ENCODE results near the gene POLK. TPM values are rescaled to one million over a fixed set of nuclear protein-coding genes. Genes with fewer than 3 reads are reported as not detected.
"Not testable (repeated sequence)": the region's sequence is repeated elsewhere in the genome, so short reads cannot be mapped to it uniquely, and the experiment has no call there.

The POLK gene
- total and polyA plus RNA-seq, 4 donors = 8.1 to 58.4 (median 27.2) TPM

GRCh38 chr5:75584641-75585040, 73.0 kb downstream of the POLK start:
- intact Hi-C loops (cut with DNase I) = no loop called here
- Histone ChIP-seq H3K4me1 (ENCODE audit: control insufficient read depth in 1 of 2, insufficient read depth in 2 of 2, low read length in 2 of 2) (no peaks in the 10 kb centered on the region), H3K27ac (ENCODE audit: low read depth in 1 of 2, low read length in 2 of 2) (no peak overlapping the region), H3K27me3 (ENCODE audit: control insufficient read depth in 1 of 2, insufficient read depth in 2 of 2, low read length in 1 of 2) (no peaks in the 10 kb centered on the region), H3K36me3 (ENCODE audit: control insufficient read depth in 1 of 2, insufficient read depth in 2 of 2, low read length in 1 of 2) (no peaks in the 10 kb centered on the region), H3K4me3 (ENCODE audit: low read length in 2 of 2) (no peak overlapping the region), H3K9me3 (ENCODE audit: control insufficient read depth, low read length) (no peaks in the 10 kb centered on the region)
- DNase-seq = no peak
- 87 to 92% methylated on average over 2 of the region's 2 CpGs for WGBS, 2 donors
- no peak for ATAC-seq (ENCODE audit: low FRiP score)

DNA sequence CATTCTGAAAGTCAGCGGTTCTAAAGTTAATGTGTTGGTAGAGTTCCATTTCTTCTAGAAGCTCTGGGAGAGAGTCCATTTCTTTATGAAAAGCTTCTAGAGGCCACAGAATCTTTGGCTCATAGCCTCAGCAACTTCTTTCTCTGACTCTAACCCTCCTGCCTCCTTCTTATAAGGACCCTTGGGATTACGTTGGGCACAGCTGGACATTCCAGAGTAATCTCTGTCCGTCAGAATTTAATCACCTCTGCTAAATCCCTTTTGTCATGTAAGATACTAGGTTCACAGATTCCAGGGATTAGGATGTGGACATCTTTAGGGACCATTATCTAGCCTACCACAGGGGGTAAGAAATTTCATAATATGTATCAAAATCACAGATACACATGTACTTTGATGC, 77.0 kb downstream of the POLK start:
- Histone ChIP-seq H3K27ac (ENCODE audit: low read depth in 1 of 2, low read length in 2 of 2) (no peak overlapping the region), H3K4me1 (ENCODE audit: control insufficient read depth in 1 of 2, insufficient read depth in 2 of 2, low read length in 2 of 2) (no peaks in the 10 kb centered on the region), H3K27me3 (ENCODE audit: control insufficient read depth in 1 of 2, insufficient read depth in 2 of 2, low read length in 1 of 2) (no peaks in the 10 kb centered on the region), H3K36me3 (ENCODE audit: control insufficient read depth in 1 of 2, insufficient read depth in 2 of 2, low read length in 1 of 2) (no peaks in the 10 kb centered on the region), H3K4me3 (ENCODE audit: low read length in 2 of 2) (no peak overlapping the region), H3K9me3 (ENCODE audit: control insufficient read depth, low read length) (no peaks in the 10 kb centered on the region)
- 20 to 30% methylated on average over 3 of the region's 3 CpGs for WGBS, 2 donors
- no peak for DNase-seq
- intact Hi-C loops (cut with DNase I) = no loop called here
- no peak for ATAC-seq (ENCODE audit: low FRiP score)

- peaks cover 0 to 3% of the 10 kb centered on the region in 2 donors for H3K4me1 ChIP-seq (ENCODE audit: control insufficient read depth in 1 of 2, insufficient read depth in 2 of 2, low read length in 2 of 2)
- DNase-seq (no peak), ATAC-seq (ENCODE audit: low FRiP score) (no peak)
- no peaks in the 10 kb centered on the region for H3K9me3 ChIP-seq (ENCODE audit: control insufficient read depth, low read length)
- H3K36me3 ChIP-seq (ENCODE audit: control insufficient read depth in 1 of 2, insufficient read depth in 2 of 2, low read length in 1 of 2) = peaks cover 0 to 6% of the 10 kb centered on the region in 2 donors
- H3K27me3 ChIP-seq (ENCODE audit: control insufficient read depth in 1 of 2, insufficient read depth in 2 of 2, low read length in 1 of 2) = no peaks in the 10 kb centered on the region
- no peak overlapping the region for H3K4me3 ChIP-seq (ENCODE audit: low read length in 2 of 2)
- intact Hi-C loops (cut with DNase I) = no loop called here
- no peak overlapping the region for H3K27ac ChIP-seq (ENCODE audit: low read depth in 1 of 2, low read length in 2 of 2)
Observed at GRCh38 chr5:75600535-75600934, 88.8 kb downstream of the POLK start.

DNA sequence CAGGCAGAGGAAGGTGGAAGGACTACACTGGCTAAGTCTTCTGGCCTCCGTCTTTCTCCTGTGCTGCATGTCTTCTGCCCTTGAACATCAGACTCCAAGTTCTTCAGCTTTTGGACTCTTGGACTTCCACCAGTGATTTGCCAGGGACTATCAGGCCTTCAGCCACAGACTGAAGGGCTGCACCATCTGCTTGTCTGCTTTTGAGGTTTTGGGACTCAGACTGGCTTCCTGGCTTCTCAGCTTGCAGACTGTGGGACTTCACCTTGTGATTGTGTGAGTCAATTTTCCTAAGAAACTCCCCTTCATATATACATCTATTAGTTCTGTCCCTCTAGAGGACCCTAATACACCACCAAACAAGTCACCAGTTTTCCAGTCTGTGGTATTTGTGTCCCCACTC, 89.9 kb downstream of the POLK start:
- Histone ChIP-seq H3K4me3 (ENCODE audit: low read length in 2 of 2) (no peak overlapping the region), H3K36me3 (ENCODE audit: control insufficient read depth in 1 of 2, insufficient read depth in 2 of 2, low read length in 1 of 2) (peaks cover 0 to 6% of the 10 kb centered on the region in 2 donors), H3K9me3 (ENCODE audit: control insufficient read depth, low read length) (no peaks in the 10 kb centered on the region), H3K27me3 (ENCODE audit: control insufficient read depth in 1 of 2, insufficient read depth in 2 of 2, low read length in 1 of 2) (no peaks in the 10 kb centered on the region), H3K27ac (ENCODE audit: low read depth in 1 of 2, low read length in 2 of 2) (no peak overlapping the region), H3K4me1 (ENCODE audit: control insufficient read depth in 1 of 2, insufficient read depth in 2 of 2, low read length in 2 of 2) (peaks cover 0 to 3% of the 10 kb centered on the region in 2 donors)
- no peak for DNase-seq
- no peak for ATAC-seq (ENCODE audit: low FRiP score)
- intact Hi-C loops (cut with DNase I) = no loop called here
- WGBS, 2 donors = 80 to 90% methylated on average over 1 of the region's 1 CpG

GRCh38 chr5:75601996-75602395, 90.3 kb downstream of the POLK start:
- peaks cover 0 to 6% of the 10 kb centered on the region in 2 donors for H3K36me3 ChIP-seq (ENCODE audit: control insufficient read depth in 1 of 2, insufficient read depth in 2 of 2, low read length in 1 of 2)
- DNase-seq = no peak
- WGBS, 2 donors = 77 to 79% methylated on average over 3 of the region's 3 CpGs
- no peak overlapping the region for H3K4me3 ChIP-seq (ENCODE audit: low read length in 2 of 2)
- H3K27me3 ChIP-seq (ENCODE audit: control insufficient read depth in 1 of 2, insufficient read depth in 2 of 2, low read length in 1 of 2) = no peaks in the 10 kb centered on the region
- H3K27ac ChIP-seq (ENCODE audit: low read depth in 1 of 2, low read length in 2 of 2) = no peak overlapping the region
- intact Hi-C loops (cut with DNase I) = no loop called here
- ATAC-seq (ENCODE audit: low FRiP score) = no peak
- no peaks in the 10 kb centered on the region for H3K9me3 ChIP-seq (ENCODE audit: control insufficient read depth, low read length)
- H3K4me1 ChIP-seq (ENCODE audit: control insufficient read depth in 1 of 2, insufficient read depth in 2 of 2, low read length in 2 of 2) = peaks cover 0 to 3% of the 10 kb centered on the region in 2 donors

- H3K9me3 ChIP-seq (ENCODE audit: control insufficient read depth, low read length) = no peaks in the 10 kb centered on the region
Observed at GRCh38 chr5:75603371-75603770, 91.7 kb downstream of the POLK start.

DNA sequence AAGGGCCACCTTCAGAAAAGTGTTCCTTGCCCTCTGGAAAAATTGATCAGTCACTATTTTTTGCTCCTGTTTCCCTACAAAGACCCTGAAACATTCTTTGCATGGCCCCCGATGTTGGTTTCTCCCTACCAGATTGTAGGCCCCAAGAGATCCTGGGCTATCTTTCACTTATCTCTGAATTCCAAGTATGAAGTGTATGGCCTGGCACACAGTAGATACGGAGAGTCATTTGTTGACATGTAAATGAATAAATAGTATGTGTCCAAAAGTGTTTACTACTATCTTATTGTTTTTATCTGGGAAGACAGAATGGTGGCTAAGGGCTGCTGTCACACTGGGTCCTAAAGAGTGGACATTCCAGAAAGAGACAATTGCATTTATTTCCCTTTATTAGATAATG, 92.1 kb downstream of the POLK start:
- peaks cover 2 to 3% of the 10 kb centered on the region in 2 donors for H3K4me1 ChIP-seq (ENCODE audit: control insufficient read depth in 1 of 2, insufficient read depth in 2 of 2, low read length in 2 of 2)
- ATAC-seq (ENCODE audit: low FRiP score) (no peak), DNase-seq (no peak)
- no peak overlapping the region for H3K27ac ChIP-seq (ENCODE audit: low read depth in 1 of 2, low read length in 2 of 2)
- no peaks in the 10 kb centered on the region for H3K9me3 ChIP-seq (ENCODE audit: control insufficient read depth, low read length)
- H3K27me3 ChIP-seq (ENCODE audit: control insufficient read depth in 1 of 2, insufficient read depth in 2 of 2, low read length in 1 of 2) = no peaks in the 10 kb centered on the region
- WGBS, 2 donors = 49 to 66% methylated on average over 2 of the region's 2 CpGs
- intact Hi-C loops (cut with DNase I) = no loop called here
- peaks cover 0 to 6% of the 10 kb centered on the region in 2 donors for H3K36me3 ChIP-seq (ENCODE audit: control insufficient read depth in 1 of 2, insufficient read depth in 2 of 2, low read length in 1 of 2)
- no peak overlapping the region for H3K4me3 ChIP-seq (ENCODE audit: low read length in 2 of 2)

More at GRCh38 chr5:75603371-75603770, 91.7 kb downstream of the POLK start:
- H3K36me3 ChIP-seq (ENCODE audit: control insufficient read depth in 1 of 2, insufficient read depth in 2 of 2, low read length in 1 of 2) = peaks cover 0 to 6% of the 10 kb centered on the region in 2 donors
- H3K27ac ChIP-seq (ENCODE audit: low read depth in 1 of 2, low read length in 2 of 2) = no peak overlapping the region
- intact Hi-C loops (cut with DNase I) = no loop called here
- H3K4me1 ChIP-seq (ENCODE audit: control insufficient read depth in 1 of 2, insufficient read depth in 2 of 2, low read length in 2 of 2) = peaks cover 2 to 3% of the 10 kb centered on the region in 2 donors
- ATAC-seq (ENCODE audit: low FRiP score) (no peak), DNase-seq (no peak)
- H3K4me3 ChIP-seq (ENCODE audit: low read length in 2 of 2) = no peak overlapping the region
- no peaks in the 10 kb centered on the region for H3K27me3 ChIP-seq (ENCODE audit: control insufficient read depth in 1 of 2, insufficient read depth in 2 of 2, low read length in 1 of 2)

DNA sequence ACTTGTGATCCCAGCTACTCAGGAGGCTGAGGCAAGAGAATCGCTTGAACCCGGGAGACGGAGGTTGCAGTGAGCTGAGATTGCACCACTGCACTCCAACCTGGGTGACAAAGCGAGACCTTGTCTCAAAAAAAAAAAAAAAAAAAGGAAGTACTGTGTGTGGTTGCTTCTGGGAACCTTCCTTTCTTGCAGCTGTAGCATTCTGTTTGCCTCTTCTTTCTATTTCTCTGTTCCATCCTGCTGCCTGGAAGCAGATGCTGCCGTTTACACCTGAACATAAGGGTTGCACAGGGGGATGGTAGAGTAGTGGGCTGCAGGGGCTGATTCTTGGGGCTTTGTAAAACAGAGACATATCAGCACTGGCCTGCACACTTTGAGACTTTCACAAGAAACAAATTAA, 95.7 kb downstream of the POLK start:
- H3K4me1 ChIP-seq (ENCODE audit: control insufficient read depth in 1 of 2, insufficient read depth in 2 of 2, low read length in 2 of 2); intact Hi-C loops (cut with DNase I); H3K36me3 ChIP-seq (ENCODE audit: control insufficient read depth in 1 of 2, insufficient read depth in 2 of 2, low read length in 1 of 2); H3K9me3 ChIP-seq (ENCODE audit: control insufficient read depth, low read length); H3K27me3 ChIP-seq (ENCODE audit: control insufficient read depth in 1 of 2, insufficient read depth in 2 of 2, low read length in 1 of 2); ATAC-seq (ENCODE audit: low FRiP score); H3K27ac ChIP-seq (ENCODE audit: low read depth in 1 of 2, low read length in 2 of 2); H3K4me3 ChIP-seq (ENCODE audit: low read length in 2 of 2); DNase-seq: not testable (repeated sequence)
- 92 to 93% methylated on average over 5 of the region's 5 CpGs for WGBS, 2 donors

GRCh38 chr5:75608870-75609269, 97.2 kb downstream of the POLK start:
- H3K4me1 ChIP-seq (ENCODE audit: control insufficient read depth in 1 of 2, insufficient read depth in 2 of 2, low read length in 2 of 2) = peaks cover under 1 to 2% of the 10 kb centered on the region in 2 donors
- ATAC-seq (ENCODE audit: low FRiP score) (no peak), DNase-seq (no peak)
- no peaks in the 10 kb centered on the region for H3K9me3 ChIP-seq (ENCODE audit: control insufficient read depth, low read length)
- no peak overlapping the region for H3K4me3 ChIP-seq (ENCODE audit: low read length in 2 of 2)
- WGBS, 2 donors = 94 to 99% methylated on average over 1 of the region's 1 CpG
- H3K27me3 ChIP-seq (ENCODE audit: control insufficient read depth in 1 of 2, insufficient read depth in 2 of 2, low read length in 1 of 2) = no peaks in the 10 kb centered on the region
- intact Hi-C loops (cut with DNase I) = no loop called here
- H3K36me3 ChIP-seq (ENCODE audit: control insufficient read depth in 1 of 2, insufficient read depth in 2 of 2, low read length in 1 of 2) = no peaks in the 10 kb centered on the region
- H3K27ac ChIP-seq (ENCODE audit: low read depth in 1 of 2, low read length in 2 of 2) = no peak overlapping the region
